WTC11 (cell line): Measurements from ENCODE around the gene ANAPC10. TPM values are rescaled to one million over a fixed set of nuclear protein-coding genes. Genes with fewer than 3 reads are reported as not detected.

ENCODE experiments used
- ATAC-seq: fragments of 200-7000 bp; cut with Tn5 transposase; 2 replicates; pipeline ENCODE4 v1.10.0; 2021; ENCODE audit warnings: mild to moderate bottlenecking, moderate library complexity
- CTCF ChIA-PET: fragments of 300-600 bp; sonication (Branson Sonifier 250); formaldehyde crosslinking; loops from one replicate; lab custom pipeline; 2021; ENCODE audit warnings: antibody characterized with exemption; lab: Charles Lee
- POLR2A ChIA-PET: fragments of 350-600 bp; sonication (Branson Sonifier 250); formaldehyde crosslinking; loops from one replicate; lab custom pipeline; 2021; ENCODE audit warnings: antibody characterized with exemption; lab: Charles Lee
- DNase-seq: peaks from one replicate; pipeline ENCODE4 v3.0.0; 2021; ENCODE audit warnings: low spot score
- H3K27ac Mint-ChIP-seq: 2 replicates; pipeline ENCODE4 v1.8.0; 2021; ENCODE audit warnings: mixed read lengths
- H3K27me3 Mint-ChIP-seq: 2 replicates; pipeline ENCODE4 v1.8.0; 2021; ENCODE audit warnings: low read depth, mild to moderate bottlenecking, moderate library complexity, mixed read lengths
- H3K36me3 Mint-ChIP-seq: 2 replicates; pipeline ENCODE4 v1.8.0; 2021; ENCODE audit warnings: mixed read lengths
- H3K4me1 Mint-ChIP-seq: 2 replicates; pipeline ENCODE4 v1.8.0; 2022; ENCODE audit warnings: mixed read lengths
- H3K4me3 Mint-ChIP-seq: 2 replicates; pipeline ENCODE4 v1.8.0; 2021; ENCODE audit warnings: mild to moderate bottlenecking, moderate library complexity, mixed read lengths
- H3K9me3 Mint-ChIP-seq: 2 replicates; pipeline ENCODE4 v1.8.0; 2021; ENCODE audit warnings: mixed read lengths
- ATF1 ChIP-seq: sonication (generic); formaldehyde crosslinking; IDR thresholded peaks from 2 replicates; pipeline ENCODE4 v1.8.1; 2023; ENCODE audit warnings: mild to moderate bottlenecking, moderate library complexity, missing genetic modification reagents
- CBFB ChIP-seq: sonication (generic); formaldehyde crosslinking; IDR thresholded peaks from 2 replicates; pipeline ENCODE4 v1.8.1; 2022; ENCODE audit warnings: mild to moderate bottlenecking, low read depth, missing genetic modification reagents
- CDX4 ChIP-seq: fragments of 250-450 bp; sonication (Bioruptor Pico); IDR thresholded peaks from 2 replicates; pipeline ENCODE4 v1.9.0; 2021; ENCODE audit warnings: moderate library complexity, mild to moderate bottlenecking, inconsistent platforms, borderline replicate concordance
- CTCF ChIP-seq: fragments of 200-600 bp; IDR thresholded peaks from 2 replicates; pipeline ENCODE4 v1.8.0; 2022; ENCODE audit warnings: antibody characterized with exemption
- ESRRA ChIP-seq: sonication (generic); formaldehyde crosslinking; IDR thresholded peaks from 2 replicates; pipeline ENCODE4 v1.8.1; 2022; ENCODE audit warnings: mild to moderate bottlenecking, missing genetic modification reagents, borderline replicate concordance
- FOXJ3 ChIP-seq: sonication (generic); formaldehyde crosslinking; IDR thresholded peaks from 2 replicates; pipeline ENCODE4 v1.9.0; 2021; ENCODE audit warnings: missing genetic modification reagents, mild to moderate bottlenecking, borderline replicate concordance
- FOXK1 ChIP-seq: sonication (generic); formaldehyde crosslinking; IDR thresholded peaks from 2 replicates; pipeline ENCODE4 v1.8.0; 2022; ENCODE audit warnings: mild to moderate bottlenecking, moderate library complexity, missing genetic modification reagents
- FOXP4 ChIP-seq: sonication (generic); formaldehyde crosslinking; IDR thresholded peaks from 2 replicates; pipeline ENCODE4 v1.8.0; 2022; ENCODE audit warnings: mild to moderate bottlenecking, missing genetic modification reagents
- GRHL2 ChIP-seq: fragments of 250-450 bp; sonication (Bioruptor Pico); IDR thresholded peaks from 2 replicates; pipeline ENCODE4 v1.8.0; 2022; ENCODE audit warnings: mild to moderate bottlenecking, moderate library complexity; ENCODE audit not compliant: insufficient replicate concordance, severe bottlenecking
- GTF2I ChIP-seq: fragments of 250-450 bp; sonication (Bioruptor Pico); conservative IDR thresholded peaks from 2 replicates; pipeline ENCODE4 v1.4.0; 2021; ENCODE audit warnings: mild to moderate bottlenecking
- IRF1 ChIP-seq: sonication (generic); formaldehyde crosslinking; IDR thresholded peaks from 2 replicates; pipeline ENCODE4 v1.8.0; 2023; ENCODE audit warnings: missing genetic modification reagents
- IRF2 ChIP-seq: sonication (generic); formaldehyde crosslinking; IDR thresholded peaks from 2 replicates; pipeline ENCODE4 v1.8.0; 2022; ENCODE audit warnings: low read depth, missing genetic modification reagents, borderline replicate concordance
- JAZF1 ChIP-seq: fragments of 250-450 bp; sonication (Bioruptor Pico); IDR thresholded peaks from 2 replicates; pipeline ENCODE4 v1.9.0; 2021; ENCODE audit warnings: moderate library complexity, mild to moderate bottlenecking, inconsistent platforms
- KAT7 ChIP-seq: sonication (generic); formaldehyde crosslinking; IDR thresholded peaks from 2 replicates; pipeline ENCODE4 v1.8.1; 2023; ENCODE audit warnings: missing genetic modification reagents, mild to moderate bottlenecking, borderline replicate concordance
- NFATC4 ChIP-seq: fragments of 250-450 bp; sonication (Bioruptor Pico); IDR thresholded peaks from 2 replicates; pipeline ENCODE4 v1.9.0; 2021; ENCODE audit warnings: mild to moderate bottlenecking
- NFYB ChIP-seq: sonication (generic); formaldehyde crosslinking; conservative IDR thresholded peaks from 2 replicates; pipeline ENCODE4 v1.8.0; 2022; ENCODE audit warnings: low read depth, missing genetic modification reagents
- NR3C1 ChIP-seq: sonication (generic); formaldehyde crosslinking; conservative IDR thresholded peaks from 2 replicates; pipeline ENCODE4 v1.8.1; 2023; ENCODE audit warnings: low read depth, mild to moderate bottlenecking, missing genetic modification reagents
- PREB ChIP-seq: sonication (generic); formaldehyde crosslinking; IDR thresholded peaks from 2 replicates; pipeline ENCODE4 v1.8.1; 2022; ENCODE audit warnings: mild to moderate bottlenecking, missing genetic modification reagents, moderate library complexity, borderline replicate concordance
- RELA ChIP-seq: sonication (generic); formaldehyde crosslinking; IDR thresholded peaks from 2 replicates; pipeline ENCODE4 v1.8.1; 2022; ENCODE audit warnings: missing genetic modification reagents, mild to moderate bottlenecking, borderline replicate concordance
- RORB ChIP-seq: fragments of 250-450 bp; sonication (Bioruptor Pico); IDR thresholded peaks from 2 replicates; pipeline ENCODE4 v1.9.0; 2021; ENCODE audit warnings: mild to moderate bottlenecking
- SOX15 ChIP-seq: fragments of 250-450 bp; sonication (Bioruptor Pico); IDR thresholded peaks from 2 replicates; pipeline ENCODE4 v1.9.0; 2021; ENCODE audit warnings: mild to moderate bottlenecking
- TCF7 ChIP-seq: sonication (generic); formaldehyde crosslinking; IDR thresholded peaks from 2 replicates; pipeline ENCODE4 v1.8.0; 2022; ENCODE audit warnings: mild to moderate bottlenecking, low read depth, missing genetic modification reagents, moderate library complexity
- TEAD1 ChIP-seq: sonication (generic); formaldehyde crosslinking; IDR thresholded peaks from 2 replicates; pipeline ENCODE4 v1.8.0; 2022; ENCODE audit warnings: mild to moderate bottlenecking, missing genetic modification reagents
- USF1 ChIP-seq: sonication (generic); formaldehyde crosslinking; IDR thresholded peaks from 2 replicates; pipeline ENCODE4 v1.8.0; 2022; ENCODE audit warnings: mild to moderate bottlenecking, missing genetic modification reagents
- ZNF219 ChIP-seq: sonication (generic); formaldehyde crosslinking; IDR thresholded peaks from 2 replicates; pipeline ENCODE4 v1.8.0; 2023; ENCODE audit warnings: missing genetic modification reagents, mild to moderate bottlenecking, borderline replicate concordance
- ZNF317 ChIP-seq: sonication (generic); formaldehyde crosslinking; IDR thresholded peaks from 2 replicates; pipeline ENCODE4 v1.8.1; 2023; ENCODE audit warnings: low read depth, mild to moderate bottlenecking, moderate library complexity, missing genetic modification reagents, borderline replicate concordance
- ZNF396 ChIP-seq: fragments of 250-450 bp; sonication (Bioruptor Pico); IDR thresholded peaks from 2 replicates; pipeline ENCODE4 v1.8.0; 2021; ENCODE audit warnings: mild to moderate bottlenecking, moderate library complexity, borderline replicate concordance
- total RNA-seq: library from RNA; stranded (reverse); gene quantifications from 3 replicates; pipeline ENCODE4 v1.2.3, GENCODE V29; 2021
- TF ChIP-seq, protein P1 (sequence below): fragments of 250-450 bp; sonication (Bioruptor Pico); IDR thresholded peaks from 2 replicates; pipeline ENCODE4 v1.9.0; 2021; ENCODE audit warnings: mild to moderate bottlenecking
- TF ChIP-seq, protein P2 (sequence below): sonication (generic); formaldehyde crosslinking; IDR thresholded peaks from 2 replicates; pipeline ENCODE4 v1.8.0; 2022; ENCODE audit warnings: mild to moderate bottlenecking, missing genetic modification reagents

The ANAPC10 gene
- total RNA-seq, 1 experiment from 2014 or later: 18.2 TPM

DNA sequence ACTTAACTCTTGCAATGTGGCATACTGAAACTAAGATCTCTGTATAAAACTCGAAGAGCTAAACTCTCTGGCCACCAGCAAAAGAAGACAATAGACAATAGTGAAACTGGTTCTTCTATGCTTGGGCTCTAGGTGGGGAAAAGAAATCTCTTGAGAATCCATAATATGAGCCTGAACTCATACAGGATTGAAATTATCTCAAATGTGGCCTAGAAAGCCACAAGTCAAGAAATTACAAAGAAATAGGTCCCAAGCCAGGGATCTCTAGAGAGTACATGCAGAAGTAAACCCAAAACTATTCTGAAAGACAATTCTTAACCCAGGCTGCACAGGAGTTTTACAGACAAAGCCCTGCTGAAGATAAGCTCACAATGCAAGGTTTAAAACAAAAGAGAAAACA is 127.4 kb downstream of the ANAPC10 start:
- no peak overlapping the region for H3K27ac Mint-ChIP-seq

DNA sequence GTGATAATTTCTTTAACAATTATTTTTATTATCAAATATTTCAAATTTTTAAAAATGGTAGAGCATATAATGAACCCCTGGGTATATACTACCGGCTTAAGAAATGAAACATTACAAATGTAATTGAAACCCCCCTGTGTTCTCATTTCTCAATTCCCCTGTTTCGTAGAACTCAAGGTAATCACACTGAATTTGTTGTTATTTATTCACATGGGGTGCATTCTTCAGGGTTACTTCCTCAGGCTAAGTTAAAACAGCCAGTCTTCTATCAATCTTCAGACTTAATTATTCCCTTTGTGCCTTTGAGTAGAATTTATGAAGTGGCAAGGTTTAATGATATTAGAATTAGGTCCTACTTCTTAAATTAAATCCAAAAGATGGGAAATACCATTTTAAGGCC is 128.2 kb downstream of the ANAPC10 start:
- Mint-ChIP-seq H3K9me3 (no peaks in the 10 kb centered on the region), H3K27me3 (no peaks in the 10 kb centered on the region), H3K4me1 (no peaks in the 10 kb centered on the region), H3K36me3 (no peaks in the 10 kb centered on the region), H3K4me3 (no peak overlapping the region), H3K27ac (no peak overlapping the region)
- DNase-seq (no peak), ATAC-seq (no peak)
- POLR2A ChIA-PET: no interaction called here
- CTCF ChIA-PET: no interaction called here
- TF ChIP-seq ATF1 (CRISPR knock-in tag) (no peak), TEAD1 (CRISPR knock-in tag) (no peak), GRHL2 (CRISPR knock-in tag) (no peak), NR3C1 (CRISPR knock-in tag) (no peak), IRF1 (no peak), IRF2 (CRISPR knock-in tag) (no peak), ZNF396 (CRISPR knock-in tag) (no peak), CTCF (no peak), ESRRA (CRISPR knock-in tag) (no peak), FOXK1 (no peak), TCF7 (CRISPR knock-in tag) (no peak)

More for the DNA sequence above, 127.4 kb downstream of the ANAPC10 start:
- no peaks in the 10 kb centered on the region for H3K4me1 Mint-ChIP-seq
- ChIA-PET POLR2A (interaction anchor here (0.6 kb wide), 1 partner anchor 438 kb away, joined by 3 read pairs; no protein-coding TSS in a partner anchor), CTCF (no interaction called here)
- H3K27me3 Mint-ChIP-seq: no peaks in the 10 kb centered on the region
- H3K36me3 Mint-ChIP-seq: no peaks in the 10 kb centered on the region
- DNase-seq (no peak), ATAC-seq (no peak)
- H3K4me3 Mint-ChIP-seq: no peak overlapping the region
- H3K9me3 Mint-ChIP-seq: no peaks in the 10 kb centered on the region
- TF ChIP-seq, protein P1, sequence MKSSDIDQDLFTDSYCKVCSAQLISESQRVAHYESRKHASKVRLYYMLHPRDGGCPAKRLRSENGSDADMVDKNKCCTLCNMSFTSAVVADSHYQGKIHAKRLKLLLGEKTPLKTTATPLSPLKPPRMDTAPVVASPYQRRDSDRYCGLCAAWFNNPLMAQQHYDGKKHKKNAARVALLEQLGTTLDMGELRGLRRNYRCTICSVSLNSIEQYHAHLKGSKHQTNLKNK (CRISPR knock-in tag): no peak
- TF ChIP-seq SOX15 (CRISPR knock-in tag) (no peak), FOXP4 (CRISPR knock-in tag) (no peak), ZNF219 (CRISPR knock-in tag) (no peak), GTF2I (CRISPR knock-in tag) (no peak), KAT7 (no peak), NFYB (CRISPR knock-in tag) (no peak), ZNF317 (no peak), USF1 (CRISPR knock-in tag) (no peak), CDX4 (CRISPR knock-in tag) (no peak), GRHL2 (CRISPR knock-in tag) (no peak), CBFB (CRISPR knock-in tag) (no peak), RELA (CRISPR knock-in tag) (no peak), RORB (CRISPR knock-in tag) (no peak), NFATC4 (no peak), PREB (CRISPR knock-in tag) (no peak), ESRRA (CRISPR knock-in tag) (no peak), JAZF1 (no peak), FOXJ3 (no peak)
- TF ChIP-seq, protein P2, sequence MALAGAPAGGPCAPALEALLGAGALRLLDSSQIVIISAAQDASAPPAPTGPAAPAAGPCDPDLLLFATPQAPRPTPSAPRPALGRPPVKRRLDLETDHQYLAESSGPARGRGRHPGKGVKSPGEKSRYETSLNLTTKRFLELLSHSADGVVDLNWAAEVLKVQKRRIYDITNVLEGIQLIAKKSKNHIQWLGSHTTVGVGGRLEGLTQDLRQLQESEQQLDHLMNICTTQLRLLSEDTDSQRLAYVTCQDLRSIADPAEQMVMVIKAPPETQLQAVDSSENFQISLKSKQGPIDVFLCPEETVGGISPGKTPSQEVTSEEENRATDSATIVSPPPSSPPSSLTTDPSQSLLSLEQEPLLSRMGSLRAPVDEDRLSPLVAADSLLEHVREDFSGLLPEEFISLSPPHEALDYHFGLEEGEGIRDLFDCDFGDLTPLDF: no peak
- TF ChIP-seq, all 79 proteins: peak for 0
